ENCODE data around the gene MARCKS.

MARCKS gene

GRCh38 chr6:113848811-113849210, 8.3 kb upstream of the MARCKS start:
- DNase-seq (ENCODE audit: low read depth in 4 of 4, low spot score in 1 of 4) = no peak

DNA sequence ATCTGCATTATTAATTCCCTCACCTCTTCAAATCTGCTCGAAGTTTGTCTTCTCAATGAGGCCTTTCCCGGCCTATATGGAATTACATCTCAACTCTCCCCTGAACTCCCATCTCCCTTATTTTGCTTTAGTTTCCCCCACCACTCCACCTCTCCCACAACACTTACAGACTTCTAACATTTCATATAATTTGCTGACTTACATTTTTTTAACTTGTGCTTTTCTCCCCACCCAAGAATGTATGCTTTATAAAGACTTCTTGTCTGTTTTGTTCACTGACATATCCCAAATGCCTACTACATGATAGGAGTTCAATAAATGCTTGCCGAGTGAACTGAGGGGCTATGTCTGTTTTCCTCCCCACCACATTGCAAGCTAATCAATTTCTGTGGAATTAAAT, 3.9 kb upstream of the MARCKS start:
- no peak for DNase-seq (ENCODE audit: low read depth in 4 of 4, low spot score in 1 of 4)

- no peak for DNase-seq (ENCODE audit: low read depth in 4 of 4, low spot score in 1 of 4)
Observed at GRCh38 chr6:113854531-113855499, 2.3 kb upstream of the MARCKS start.

DNA sequence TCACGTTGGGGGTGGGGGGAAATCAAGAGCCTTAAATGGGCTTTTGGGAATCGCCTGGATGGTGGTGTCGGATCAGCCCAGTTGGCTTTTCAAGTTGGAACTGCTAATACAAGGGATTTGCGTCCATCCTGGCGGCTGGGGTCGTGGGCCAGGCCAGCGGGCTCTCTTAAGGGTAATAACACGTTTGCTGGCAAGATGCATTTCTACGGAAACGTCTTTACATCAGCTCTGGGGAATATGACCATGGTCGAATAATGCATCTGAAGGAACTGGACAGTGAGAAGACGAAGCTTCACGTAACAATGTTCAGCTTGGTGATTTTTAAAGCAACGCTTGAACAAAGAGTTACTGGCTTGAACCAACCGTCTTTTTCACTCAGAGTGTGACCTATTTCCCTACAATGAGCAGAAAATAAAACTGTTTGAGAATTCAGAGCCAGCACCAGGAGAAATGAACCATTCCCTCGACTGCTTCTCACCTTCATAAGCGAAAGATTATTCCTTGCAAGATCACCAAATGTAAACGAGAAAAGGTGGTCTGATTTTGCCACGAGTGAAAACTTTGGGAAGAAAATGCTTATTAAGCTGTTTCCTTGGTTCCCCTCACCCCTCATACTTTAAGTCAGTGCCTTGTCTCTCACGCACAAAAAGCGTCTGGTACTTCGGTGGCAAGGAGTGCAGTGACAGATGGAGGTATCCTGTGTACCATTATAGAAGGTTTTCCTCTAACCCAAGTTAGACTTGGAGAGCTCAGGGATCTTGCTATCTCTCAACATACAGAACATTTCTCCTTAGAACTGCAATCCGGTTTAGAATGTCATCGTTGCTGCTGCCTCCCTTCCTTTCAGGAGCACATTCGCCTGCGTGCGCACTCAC, 1.4 kb upstream of the MARCKS start:
- DNase-seq (ENCODE audit: low read depth in 4 of 4, low spot score in 1 of 4) = no peak

DNA sequence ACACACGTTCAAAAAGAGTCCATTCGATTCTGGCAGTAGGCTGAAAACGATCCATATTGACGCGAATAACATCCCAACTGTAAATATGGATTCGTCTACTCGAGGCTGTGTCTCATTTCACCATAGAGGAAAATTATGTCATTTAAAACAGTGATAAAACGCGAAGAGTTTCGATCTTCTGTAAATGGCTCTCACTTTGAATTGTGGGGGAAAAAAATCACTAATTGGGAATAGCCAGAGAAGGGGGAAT, 845 bp upstream of the MARCKS start:
- no peak for DNase-seq (ENCODE audit: low read depth in 4 of 4, low spot score in 1 of 4)

GRCh38 chr6:113857556-113858479, 673 bp downstream of the MARCKS start:
- DNase-seq (ENCODE audit: low read depth in 4 of 4, low spot score in 1 of 4) = no peak

DNA sequence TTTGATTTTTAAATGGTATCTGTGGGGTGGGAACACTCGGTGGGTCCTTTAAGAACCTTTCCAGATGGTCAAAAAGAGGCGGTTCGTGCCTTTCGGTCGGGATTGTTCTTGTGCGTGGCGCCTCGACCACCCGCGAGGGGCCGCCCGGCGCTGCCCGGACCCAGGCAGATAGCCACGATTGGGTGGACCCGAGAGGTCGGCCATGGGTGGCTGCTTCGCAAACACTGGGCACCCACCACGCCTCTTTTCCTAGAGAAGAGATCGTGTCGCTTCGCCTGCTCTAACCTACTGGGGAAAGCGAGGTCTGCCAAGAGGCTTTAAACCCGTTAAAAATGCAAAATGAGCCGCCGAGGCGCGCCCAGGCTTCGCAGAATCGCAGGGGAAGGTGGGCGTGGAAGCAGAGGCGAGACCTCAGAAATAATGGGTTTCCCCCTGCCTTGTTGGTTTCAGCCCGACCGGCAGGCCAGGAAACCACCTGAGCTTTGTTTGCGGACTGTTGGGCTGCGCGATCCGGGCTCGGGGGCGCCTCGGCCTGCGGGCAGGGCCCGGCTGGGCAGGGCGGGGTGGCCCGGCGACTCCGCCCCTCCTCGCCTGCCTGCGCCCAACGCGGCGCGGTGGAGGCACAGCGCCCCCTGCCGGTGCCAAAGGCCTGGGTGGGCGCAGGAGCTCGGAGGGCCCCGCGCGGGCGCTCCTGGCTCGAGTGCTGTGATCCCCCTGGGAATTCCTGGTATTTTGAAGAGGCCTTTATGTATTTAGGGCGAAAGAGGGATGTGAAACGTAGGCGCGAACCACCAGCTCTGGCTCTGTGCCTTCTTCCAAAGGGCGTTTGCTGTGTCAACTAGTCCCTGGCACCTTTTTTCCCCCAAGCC, 1.6 kb downstream of the MARCKS start:
- peak; percentile 33 to 60 (median 54) for DNase-seq (ENCODE audit: low read depth in 4 of 4, low spot score in 1 of 4)

DNA sequence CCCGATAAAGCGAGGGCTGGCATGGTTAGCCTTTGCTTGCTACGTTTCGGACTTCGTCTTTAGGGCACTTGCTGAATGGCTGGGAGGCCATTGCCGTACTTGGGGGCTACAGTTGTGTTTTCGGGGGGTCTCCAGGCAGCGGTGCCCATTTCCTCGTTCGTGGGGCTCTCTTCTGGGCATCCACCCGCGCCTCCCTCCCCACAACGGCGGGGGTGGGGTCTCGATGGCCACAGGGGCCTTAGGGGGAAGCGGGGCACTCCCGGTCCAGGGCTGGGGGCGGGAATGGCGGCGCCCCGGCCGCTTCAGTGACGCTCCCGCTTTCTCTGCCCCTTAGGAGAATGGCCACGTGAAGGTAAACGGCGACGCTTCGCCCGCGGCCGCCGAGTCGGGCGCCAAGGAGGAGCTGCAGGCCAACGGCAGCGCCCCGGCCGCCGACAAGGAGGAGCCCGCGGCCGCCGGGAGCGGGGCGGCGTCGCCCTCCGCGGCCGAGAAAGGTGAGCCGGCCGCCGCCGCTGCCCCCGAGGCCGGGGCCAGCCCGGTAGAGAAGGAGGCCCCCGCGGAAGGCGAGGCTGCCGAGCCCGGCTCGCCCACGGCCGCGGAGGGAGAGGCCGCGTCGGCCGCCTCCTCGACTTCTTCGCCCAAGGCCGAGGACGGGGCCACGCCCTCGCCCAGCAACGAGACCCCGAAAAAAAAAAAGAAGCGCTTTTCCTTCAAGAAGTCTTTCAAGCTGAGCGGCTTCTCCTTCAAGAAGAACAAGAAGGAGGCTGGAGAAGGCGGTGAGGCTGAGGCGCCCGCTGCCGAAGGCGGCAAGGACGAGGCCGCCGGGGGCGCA, 2.4 kb downstream of the MARCKS start:
- DNase-seq (ENCODE audit: low read depth in 4 of 4, low spot score in 1 of 4) = no peak

DNA sequence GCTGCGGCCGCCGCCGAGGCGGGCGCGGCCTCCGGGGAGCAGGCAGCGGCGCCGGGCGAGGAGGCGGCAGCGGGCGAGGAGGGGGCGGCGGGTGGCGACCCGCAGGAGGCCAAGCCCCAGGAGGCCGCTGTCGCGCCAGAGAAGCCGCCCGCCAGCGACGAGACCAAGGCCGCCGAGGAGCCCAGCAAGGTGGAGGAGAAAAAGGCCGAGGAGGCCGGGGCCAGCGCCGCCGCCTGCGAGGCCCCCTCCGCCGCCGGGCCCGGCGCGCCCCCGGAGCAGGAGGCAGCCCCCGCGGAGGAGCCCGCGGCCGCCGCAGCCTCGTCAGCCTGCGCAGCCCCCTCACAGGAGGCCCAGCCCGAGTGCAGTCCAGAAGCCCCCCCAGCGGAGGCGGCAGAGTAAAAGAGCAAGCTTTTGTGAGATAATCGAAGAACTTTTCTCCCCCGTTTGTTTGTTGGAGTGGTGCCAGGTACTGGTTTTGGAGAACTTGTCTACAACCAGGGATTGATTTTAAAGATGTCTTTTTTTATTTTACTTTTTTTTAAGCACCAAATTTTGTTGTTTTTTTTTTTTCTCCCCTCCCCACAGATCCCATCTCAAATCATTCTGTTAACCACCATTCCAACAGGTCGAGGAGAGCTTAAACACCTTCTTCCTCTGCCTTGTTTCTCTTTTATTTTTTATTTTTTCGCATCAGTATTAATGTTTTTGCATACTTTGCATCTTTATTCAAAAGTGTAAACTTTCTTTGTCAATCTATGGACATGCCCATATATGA, 3.2 kb downstream of the MARCKS start:
- DNase-seq (ENCODE audit: low read depth in 4 of 4, low spot score in 1 of 4) = no peak

DNA sequence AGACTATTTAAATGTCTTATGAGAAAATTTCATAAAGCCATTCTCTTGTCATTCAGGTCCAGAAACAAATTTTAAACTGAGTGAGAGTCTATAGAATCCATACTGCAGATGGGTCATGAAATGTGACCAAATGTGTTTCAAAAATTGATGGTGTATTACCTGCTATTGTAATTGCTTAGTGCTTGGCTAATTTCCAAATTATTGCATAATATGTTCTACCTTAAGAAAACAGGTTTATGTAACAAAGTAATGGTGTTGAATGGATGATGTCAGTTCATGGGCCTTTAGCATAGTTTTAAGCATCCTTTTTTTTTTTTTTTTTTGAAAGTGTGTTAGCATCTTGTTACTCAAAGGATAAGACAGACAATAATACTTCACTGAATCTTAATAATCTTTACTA, 5.0 kb downstream of the MARCKS start:
- DNase-seq (ENCODE audit: low read depth in 4 of 4, low spot score in 1 of 4) = no peak

GRCh38 chr6:113870917-113871316, 13.8 kb downstream of the MARCKS start:
- DNase-seq (ENCODE audit: low read depth in 4 of 4, low spot score in 1 of 4) = no peak

DNA sequence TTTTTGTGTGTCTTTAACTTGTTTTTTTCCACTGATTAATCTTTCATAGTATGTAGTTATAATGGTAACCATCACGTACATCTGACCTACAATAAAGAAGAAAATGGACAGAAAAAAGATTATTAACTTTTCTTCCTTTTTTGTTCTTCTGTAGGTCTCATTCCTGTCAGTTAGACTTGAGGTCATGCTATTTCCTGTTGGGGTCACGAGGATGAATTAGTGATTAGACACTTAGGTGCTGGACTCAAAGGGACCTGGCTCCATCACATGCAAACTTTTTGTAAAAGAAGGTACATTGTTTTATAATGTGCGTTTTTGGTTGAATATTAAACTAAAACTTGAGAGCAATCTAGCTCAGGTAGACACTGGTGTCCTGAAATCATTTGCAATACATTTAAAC, 14.8 kb downstream of the MARCKS start:
- no peak for DNase-seq (ENCODE audit: low read depth in 4 of 4, low spot score in 1 of 4)

DNA sequence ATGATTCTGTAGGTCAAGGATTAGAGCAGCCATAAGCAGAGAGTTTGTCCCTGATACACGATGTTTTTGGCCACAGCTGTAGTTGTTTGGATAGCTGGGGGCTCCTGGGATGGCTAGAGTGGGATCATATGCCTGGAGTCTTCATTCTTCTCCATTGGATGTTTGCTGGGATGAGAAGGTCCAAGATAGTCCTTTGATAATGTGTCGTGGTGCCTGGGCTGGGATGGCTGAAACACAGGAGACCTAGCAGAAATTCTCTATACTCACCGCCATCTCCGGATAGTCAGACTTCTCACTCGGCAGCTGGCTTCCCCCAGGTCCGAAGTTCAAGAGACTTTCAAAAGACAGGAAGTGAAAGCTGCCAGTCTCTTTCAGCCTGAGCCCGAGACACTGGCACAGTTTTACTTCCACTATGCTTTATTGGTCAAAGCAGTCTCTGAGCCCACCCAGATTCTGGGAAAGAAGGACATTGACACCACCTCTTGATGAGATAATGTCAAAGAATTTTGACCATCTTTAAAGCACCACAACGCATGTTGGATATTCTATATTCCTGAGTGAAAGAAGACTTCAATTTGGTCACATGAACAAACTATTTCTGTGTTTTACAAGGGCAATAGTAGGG, 16.0 kb downstream of the MARCKS start:
- DNase-seq (ENCODE audit: low read depth in 4 of 4, low spot score in 1 of 4) = no peak

GRCh38 chr6:113875470-113875869, 18.3 kb downstream of the MARCKS start:
- DNase-seq (ENCODE audit: low read depth in 4 of 4, low spot score in 1 of 4) = no peak

DNA sequence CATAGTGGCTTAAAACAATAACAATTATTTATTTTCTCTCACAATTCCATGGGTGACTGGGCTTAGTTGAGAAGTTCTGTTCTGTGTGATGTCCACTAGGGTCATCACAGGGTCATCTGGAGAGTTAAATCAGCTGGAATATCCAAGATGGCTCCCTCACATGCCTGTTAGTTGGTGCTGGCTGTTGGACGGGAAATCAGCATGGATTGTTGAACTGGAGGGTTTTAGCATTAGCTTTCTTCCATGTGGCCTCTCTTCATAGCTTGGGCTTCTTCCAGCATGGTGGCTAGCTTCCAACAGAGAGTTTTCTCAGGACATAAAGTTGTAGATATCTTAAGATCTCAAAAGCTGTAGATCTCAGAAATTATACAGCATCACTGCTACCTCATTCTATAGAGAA, 19.6 kb downstream of the MARCKS start:
- DNase-seq (ENCODE audit: low read depth in 4 of 4, low spot score in 1 of 4) = no peak

- no peak for DNase-seq (ENCODE audit: low read depth in 4 of 4, low spot score in 1 of 4)
Observed at GRCh38 chr6:113879186-113880096, 22.3 kb downstream of the MARCKS start.

- no peak for DNase-seq (ENCODE audit: low read depth in 4 of 4, low spot score in 1 of 4)
Observed at GRCh38 chr6:113881478-113881980, 24.4 kb downstream of the MARCKS start.
